ENCODE data around the gene TADA3.

Gene TADA3

DNA sequence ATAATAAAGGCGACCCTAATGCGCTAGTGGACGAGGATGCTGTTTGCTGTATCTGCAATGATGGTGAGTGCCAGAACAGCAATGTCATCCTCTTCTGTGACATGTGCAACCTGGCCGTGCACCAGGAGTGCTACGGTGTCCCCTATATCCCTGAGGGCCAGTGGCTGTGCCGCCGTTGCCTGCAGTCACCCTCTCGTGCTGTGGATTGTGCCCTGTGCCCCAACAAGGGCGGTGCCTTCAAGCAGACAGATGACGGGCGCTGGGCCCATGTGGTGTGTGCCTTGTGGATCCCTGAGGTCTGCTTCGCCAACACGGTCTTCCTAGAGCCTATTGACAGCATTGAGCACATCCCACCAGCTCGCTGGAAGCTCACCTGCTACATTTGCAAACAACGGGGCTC lies 53.1 kb downstream of the TADA3 start:
- Histone ChIP-seq H3K79me2 (ENCODE audit: insufficient read depth, low read length) (peaks cover 42% of the 10 kb centered on the region), H3K4me2 (ENCODE audit: insufficient read depth, low read length) (no peak overlapping the region), H3K4me3 (ENCODE audit: low read depth in 1 of 2, low read length in 2 of 2) (no peak overlapping the region), H4K20me1 (ENCODE audit: insufficient read depth, low read length) (peaks cover 51% of the 10 kb centered on the region), H3K27me3 (ENCODE audit: insufficient read depth, low read length, poor library complexity) (no peaks in the 10 kb centered on the region), H3K4me1 (ENCODE audit: insufficient read depth, low read length) (peaks cover 10% of the 10 kb centered on the region; the same call in 1 of the 2 replicates), H3K27ac (ENCODE audit: low read length) (no peak overlapping the region), H3K9ac (ENCODE audit: low read depth, low read length) (no peak overlapping the region), H3K9me3 (ENCODE audit: insufficient read depth, low read length, severe bottlenecking) (no peaks in the 10 kb centered on the region), H3K36me3 (ENCODE audit: insufficient read depth, low read length) (peaks cover 100% of the 10 kb centered on the region), H2AFZ (ENCODE audit: low read depth, low read length) (no peak overlapping the region)
- ATAC-seq (ENCODE audit: insufficient read depth, low read depth) (no peak), DNase-seq (no peak)
- TF ChIP-seq CTCF (IDR thresholded peaks at IDR 0.05; ENCODE audit: borderline replicate concordance, extremely low read depth, low read length, poor library complexity, severe bottlenecking) (no peak), EZH2 (IDR thresholded peaks at IDR 0.05; ENCODE audit: borderline replicate concordance, low read depth, low read length, severe bottlenecking) (no peak)

GRCh38 chr3:9736831-9737230 lies 55.4 kb downstream of the TADA3 start:
- DNase-seq, result no peak
- Histone ChIP-seq H3K4me3 (ENCODE audit: low read depth in 1 of 2, low read length in 2 of 2) (no peak overlapping the region), H3K4me2 (ENCODE audit: insufficient read depth, low read length) (no peak overlapping the region), H3K27me3 (ENCODE audit: insufficient read depth, low read length, poor library complexity) (no peaks in the 10 kb centered on the region), H3K27ac (ENCODE audit: low read length) (no peak overlapping the region), H3K79me2 (ENCODE audit: insufficient read depth, low read length) (peaks cover 65% of the 10 kb centered on the region), H4K20me1 (ENCODE audit: insufficient read depth, low read length) (peaks cover 67% of the 10 kb centered on the region), H3K4me1 (ENCODE audit: insufficient read depth, low read length) (peaks cover 28% of the 10 kb centered on the region), H2AFZ (ENCODE audit: low read depth, low read length) (no peak overlapping the region), H3K9ac (ENCODE audit: low read depth, low read length) (no peak overlapping the region), H3K36me3 (ENCODE audit: insufficient read depth, low read length) (peaks cover 90% of the 10 kb centered on the region), H3K9me3 (ENCODE audit: insufficient read depth, low read length, severe bottlenecking) (no peaks in the 10 kb centered on the region)
- no peak for ATAC-seq (ENCODE audit: insufficient read depth, low read depth)
- TF ChIP-seq CTCF (IDR thresholded peaks at IDR 0.05; ENCODE audit: borderline replicate concordance, extremely low read depth, low read length, poor library complexity, severe bottlenecking) (no peak), EZH2 (IDR thresholded peaks at IDR 0.05; ENCODE audit: borderline replicate concordance, low read depth, low read length, severe bottlenecking) (no peak)

GRCh38 chr3:9732740-9733115 lies 59.5 kb downstream of the TADA3 start:
- Histone ChIP-seq H3K36me3 (ENCODE audit: insufficient read depth, low read length) (peaks cover 49% of the 10 kb centered on the region), H3K27me3 (ENCODE audit: insufficient read depth, low read length, poor library complexity) (no peaks in the 10 kb centered on the region), H3K4me2 (ENCODE audit: insufficient read depth, low read length) (peak overlapping the region; percentile 95), H3K79me2 (ENCODE audit: insufficient read depth, low read length) (peaks cover 57% of the 10 kb centered on the region), H3K9ac (ENCODE audit: low read depth, low read length) (peak overlapping the region; percentile 96), H3K9me3 (ENCODE audit: insufficient read depth, low read length, severe bottlenecking) (no peaks in the 10 kb centered on the region), H3K4me1 (ENCODE audit: insufficient read depth, low read length) (peaks cover 38% of the 10 kb centered on the region), H3K27ac (ENCODE audit: low read length) (peak overlapping the region; percentile 100), H3K4me3 (ENCODE audit: low read depth in 1 of 2, low read length in 2 of 2) (peak overlapping the region; percentile 84 to 88; a peak in 3 of 4 replicates), H2AFZ (ENCODE audit: low read depth, low read length) (no peak overlapping the region), H4K20me1 (ENCODE audit: insufficient read depth, low read length) (peaks cover 39% of the 10 kb centered on the region)
- no peak for TF ChIP-seq EZH2 (IDR thresholded peaks at IDR 0.05; ENCODE audit: borderline replicate concordance, low read depth, low read length, severe bottlenecking)
- TF ChIP-seq CTCF (IDR thresholded peaks at IDR 0.05; ENCODE audit: borderline replicate concordance, extremely low read depth, low read length, poor library complexity, severe bottlenecking), result no peak
- ATAC-seq (ENCODE audit: insufficient read depth, low read depth) (no peak), DNase-seq (no peak)
